ENCODE measurements around the gene FXYD6. TPM values are rescaled to one million over a fixed set of nuclear protein-coding genes. Genes with fewer than 3 reads are reported as not detected.

Gene FXYD6
- total and polyA plus RNA-seq, 4 donors = 37.0 to 70.0 (median 43.9) TPM

- no peak for TF ChIP-seq CTCF (IDR thresholded peaks at IDR 0.05; ENCODE audit: control extremely low read depth, extremely low read depth)
- no peak overlapping the region for H3K27ac ChIP-seq (ENCODE audit: low read depth in 1 of 2, low read length in 1 of 2)
- WGBS, 2 donors = 66 to 74% methylated on average over 1 of the region's 1 CpG
- peaks cover 0 to 1% (median 0%) of the 10 kb centered on the region in 5 donors for H3K4me1 ChIP-seq (ENCODE audit: control insufficient read depth in 5 of 5, insufficient read depth in 5 of 5, low read length in 5 of 5)
- H3K36me3 ChIP-seq (ENCODE audit: control insufficient read depth in 4 of 4, insufficient read depth in 4 of 4, low read length in 4 of 4) = no peaks in the 10 kb centered on the region
- H3K9me3 ChIP-seq (ENCODE audit: control insufficient read depth in 4 of 4, insufficient read depth in 3 of 4, low read length in 3 of 4) = no peaks in the 10 kb centered on the region
- no peak overlapping the region for H3K9ac ChIP-seq (ENCODE audit: insufficient read depth in 1 of 2, low read length in 2 of 2)
- ATAC-seq (ENCODE audit: insufficient read depth, low FRiP score) = no peak
- H3K27me3 ChIP-seq (ENCODE audit: control insufficient read depth in 3 of 3, insufficient read depth in 3 of 3, low read length in 2 of 3) = peaks cover 0 to 16% (median 2%) of the 10 kb centered on the region in 3 donors
- no peak overlapping the region for H3K4me3 ChIP-seq
- DNase-seq = no peak
Measured at GRCh38 chr11:117805045-117805444, 71.4 kb downstream of the FXYD6 start.

GRCh38 chr11:117803896-117804295, 72.6 kb downstream of the FXYD6 start:
- no peaks in the 10 kb centered on the region for H3K36me3 ChIP-seq (ENCODE audit: control insufficient read depth in 4 of 4, insufficient read depth in 4 of 4, low read length in 4 of 4)
- no peak for TF ChIP-seq CTCF (IDR thresholded peaks at IDR 0.05; ENCODE audit: control extremely low read depth, extremely low read depth)
- H3K27ac ChIP-seq (ENCODE audit: low read depth in 1 of 2, low read length in 1 of 2) = no peak overlapping the region
- WGBS, 2 donors = 94 to 95% methylated on average over 8 of the region's 8 CpGs
- peaks cover 0 to 1% (median 0%) of the 10 kb centered on the region in 5 donors for H3K4me1 ChIP-seq (ENCODE audit: control insufficient read depth in 5 of 5, insufficient read depth in 5 of 5, low read length in 5 of 5)
- H3K4me3 ChIP-seq = no peak overlapping the region
- no peak for DNase-seq
- no peaks in the 10 kb centered on the region for H3K9me3 ChIP-seq (ENCODE audit: control insufficient read depth in 4 of 4, insufficient read depth in 3 of 4, low read length in 3 of 4)
- H3K9ac ChIP-seq (ENCODE audit: insufficient read depth in 1 of 2, low read length in 2 of 2) = no peak overlapping the region
- ATAC-seq (ENCODE audit: insufficient read depth, low FRiP score) = no peak
- peaks cover 0 to 23% (median 6%) of the 10 kb centered on the region in 3 donors for H3K27me3 ChIP-seq (ENCODE audit: control insufficient read depth in 3 of 3, insufficient read depth in 3 of 3, low read length in 2 of 3)

GRCh38 chr11:117799634-117800033, 76.8 kb downstream of the FXYD6 start:
- Histone ChIP-seq H3K4me3 (no peak overlapping the region), H3K4me1 (ENCODE audit: control insufficient read depth in 5 of 5, insufficient read depth in 5 of 5, low read length in 5 of 5) (peaks cover 0 to 12% (median 0%) of the 10 kb centered on the region in 5 donors), H3K9ac (ENCODE audit: insufficient read depth in 1 of 2, low read length in 2 of 2) (no peak overlapping the region), H3K27me3 (ENCODE audit: control insufficient read depth in 3 of 3, insufficient read depth in 3 of 3, low read length in 2 of 3) (peaks cover 0 to 60% (median 24%) of the 10 kb centered on the region in 3 donors), H3K36me3 (ENCODE audit: control insufficient read depth in 4 of 4, insufficient read depth in 4 of 4, low read length in 4 of 4) (no peaks in the 10 kb centered on the region), H3K9me3 (ENCODE audit: control insufficient read depth in 4 of 4, insufficient read depth in 3 of 4, low read length in 3 of 4) (no peaks in the 10 kb centered on the region), H3K27ac (ENCODE audit: low read depth in 1 of 2, low read length in 1 of 2) (no peak overlapping the region)
- DNase-seq (no peak), ATAC-seq (ENCODE audit: insufficient read depth, low FRiP score) (no peak)
- TF ChIP-seq CTCF (IDR thresholded peaks at IDR 0.05; ENCODE audit: control extremely low read depth, extremely low read depth) = no peak
- 83% methylated on average over 5 of the region's 5 CpGs for WGBS, 2 donors
